Measurements from ENCODE around the gene PPP2CA. TPM values are rescaled to one million over a fixed set of nuclear protein-coding genes. Genes with fewer than 3 reads are reported as not detected.

PPP2CA gene
- total and polyA plus RNA-seq, 2 of the 4 experiments (the other 2 are of a cell fraction): 70.6 to 73.6 TPM

DNA sequence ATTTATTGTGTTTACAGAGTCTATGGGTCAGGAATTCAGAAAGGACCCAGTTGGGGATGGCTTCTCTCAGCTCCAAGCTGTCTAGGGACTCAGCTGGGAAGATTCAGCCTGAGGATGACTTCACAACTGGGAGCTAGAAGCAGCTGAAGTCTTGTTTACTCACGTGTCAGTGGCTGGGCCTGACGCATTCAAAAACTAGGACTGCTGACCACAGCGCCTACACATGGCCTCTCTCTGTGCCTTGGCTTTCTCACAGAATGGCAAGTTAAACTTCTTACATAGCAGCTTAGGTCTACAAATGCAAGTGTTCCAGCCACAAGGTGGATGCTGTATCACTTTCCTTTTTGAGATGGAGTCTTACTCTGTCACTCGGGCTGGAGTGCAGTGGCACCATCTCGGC, 16.3 kb upstream of the PPP2CA start (continued):
- TF ChIP-seq, protein P1, sequence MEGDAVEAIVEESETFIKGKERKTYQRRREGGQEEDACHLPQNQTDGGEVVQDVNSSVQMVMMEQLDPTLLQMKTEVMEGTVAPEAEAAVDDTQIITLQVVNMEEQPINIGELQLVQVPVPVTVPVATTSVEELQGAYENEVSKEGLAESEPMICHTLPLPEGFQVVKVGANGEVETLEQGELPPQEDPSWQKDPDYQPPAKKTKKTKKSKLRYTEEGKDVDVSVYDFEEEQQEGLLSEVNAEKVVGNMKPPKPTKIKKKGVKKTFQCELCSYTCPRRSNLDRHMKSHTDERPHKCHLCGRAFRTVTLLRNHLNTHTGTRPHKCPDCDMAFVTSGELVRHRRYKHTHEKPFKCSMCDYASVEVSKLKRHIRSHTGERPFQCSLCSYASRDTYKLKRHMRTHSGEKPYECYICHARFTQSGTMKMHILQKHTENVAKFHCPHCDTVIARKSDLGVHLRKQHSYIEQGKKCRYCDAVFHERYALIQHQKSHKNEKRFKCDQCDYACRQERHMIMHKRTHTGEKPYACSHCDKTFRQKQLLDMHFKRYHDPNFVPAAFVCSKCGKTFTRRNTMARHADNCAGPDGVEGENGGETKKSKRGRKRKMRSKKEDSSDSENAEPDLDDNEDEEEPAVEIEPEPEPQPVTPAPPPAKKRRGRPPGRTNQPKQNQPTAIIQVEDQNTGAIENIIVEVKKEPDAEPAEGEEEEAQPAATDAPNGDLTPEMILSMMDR (conservative IDR thresholded peaks at IDR 0.05; ENCODE audit: low read depth, low read length): 0 out of 2 replicates have a peak, but pooled peaks have one; percentile 20

DNA sequence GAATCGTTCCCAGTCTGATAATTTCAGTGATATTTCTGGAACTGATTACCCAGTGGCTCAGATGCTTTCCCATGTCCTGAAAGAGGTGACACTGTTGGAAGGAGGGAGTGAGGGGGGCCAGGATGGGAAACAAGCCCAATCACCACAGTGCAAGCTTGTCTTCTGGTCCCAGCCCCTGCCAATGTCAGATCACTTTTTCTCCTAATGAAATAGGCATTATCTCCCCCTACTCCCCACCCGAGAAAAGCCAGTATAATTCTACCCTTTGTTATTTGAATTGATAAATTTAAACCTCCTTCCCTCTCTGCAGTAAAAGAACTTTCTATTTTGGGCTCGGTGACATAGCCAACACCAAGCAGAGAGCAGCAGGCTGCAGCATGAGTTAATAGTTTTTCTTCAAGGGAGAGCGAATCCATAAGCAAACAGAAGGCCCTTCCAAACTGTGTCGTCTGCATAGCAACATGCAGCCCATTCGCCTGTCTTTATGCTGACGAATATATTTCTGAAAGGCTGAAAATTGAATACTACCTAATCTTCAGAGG, 14.6 kb upstream of the PPP2CA start:
- peak overlapping the region; percentile 89 for H3K4me2 ChIP-seq (ENCODE audit: low read depth, low read length)
- peak; percentile 75 for ATAC-seq (ENCODE audit: low read depth)

More for the DNA sequence above, 14.6 kb upstream of the PPP2CA start:
- Histone ChIP-seq H4K91ac (ENCODE audit: insufficient read depth, low read depth, low read length) (no peak overlapping the region; the same call in 1 of the 2 replicates), H4K5ac (ENCODE audit: low read depth, low read length) (peak overlapping the region; percentile 73; the same call in 1 of the 2 replicates), H3K18ac (ENCODE audit: low read depth, low read length) (peak overlapping the region; percentile 68), H2AK5ac (ENCODE audit: low read depth, low read length) (peak overlapping the region; percentile 40; the same call in 1 of the 2 replicates), H3K27me3 (ENCODE audit: control insufficient read depth, insufficient read depth, low read length) (no peaks in the 10 kb centered on the region), H3K23ac (ENCODE audit: low read depth, low read length) (peak overlapping the region; percentile 59; the same call in 1 of the 2 replicates), H2BK20ac (ENCODE audit: low read depth, low read length) (peak overlapping the region; percentile 37), H3K14ac (replicated peaks; ENCODE audit: low read depth, low read length) (peak overlapping the region; percentile 74), H4K8ac (ENCODE audit: low read depth in 2 of 2, low read length in 2 of 2) (peak overlapping the region in 1 of 2 experiments; percentile 45; a peak in 2 of 4 replicates), H4K20me1 (ENCODE audit: insufficient read depth, low read length) (peaks cover 4% of the 10 kb centered on the region; the same call in 1 of the 2 replicates), H3K9me3 (ENCODE audit: control insufficient read depth, insufficient read depth, low read length) (no peaks in the 10 kb centered on the region), H2AFZ (replicated peaks; ENCODE audit: low read length, poor library complexity) (peak overlapping the region; percentile 81), H2AK9ac (replicated peaks; ENCODE audit: low read depth, low read length, poor library complexity) (no peak overlapping the region), H3K4ac (ENCODE audit: low read depth, low read length) (peak overlapping the region; percentile 63), H3K4me1 (ENCODE audit: control insufficient read depth, insufficient read depth, low read length) (peaks cover 11% of the 10 kb centered on the region), H2BK5ac (ENCODE audit: low read depth, low read length, poor library complexity, severe bottlenecking) (peak overlapping the region; percentile 49), H3K27ac (ENCODE audit: insufficient read depth, low read length) (peak overlapping the region; percentile 58; the same call in 1 of the 2 replicates), H3K36me3 (ENCODE audit: control insufficient read depth, insufficient read depth, low read length) (no peaks in the 10 kb centered on the region), H3K9ac (ENCODE audit: low read depth, low read length) (peak overlapping the region; percentile 18; the same call in 1 of the 2 replicates), H2BK120ac (ENCODE audit: low read depth, low read length) (peak overlapping the region; percentile 75; the same call in 1 of the 2 replicates), H3K79me1 (ENCODE audit: low read depth in 1 of 2, low read length in 2 of 2) (peaks cover 0 to 9% of the 10 kb centered on the region in 2 experiments; a peak in 2 of 4 replicates), H3K4me3 (ENCODE audit: insufficient read depth, low read depth, low read length) (no peak overlapping the region), H3K56ac (ENCODE audit: extremely low read depth, insufficient read depth, low read length) (no peak overlapping the region), H3K9me1 (ENCODE audit: insufficient read depth, low read length) (peaks cover 5% of the 10 kb centered on the region; the same call in 1 of the 2 replicates), H2BK15ac (ENCODE audit: low read depth, low read length) (peak overlapping the region; percentile 73; the same call in 1 of the 3 replicates)
- intact Hi-C loops (cut with micrococcal nuclease): no loop called here
- dilution Hi-C loops (cut with HindIII; ENCODE audit: low sequenced_read_pairs, unreplicated experiment): no loop called here
- in situ Hi-C loops (cut with MboI; ENCODE audit: low sequenced_read_pairs): no loop called here
- 40% methylated on average over 1 of the region's 7 CpGs; no CpG with 5 or more reads in 1 of the 2 experiments for WGBS, 2 experiments (ENCODE audit: extremely low coverage in 2 of 2, insufficient read length in 1 of 2)
- ChIA-PET CTCF (no interaction called here), POLR2A (ENCODE audit: unreplicated experiment) (no interaction called here)
- no TSS peak for BruUV-seq (replicated peaks)
- TF ChIP-seq MAZ (IDR thresholded peaks at IDR 0.05; ENCODE audit: borderline replicate concordance, low read depth, low read length): no peak
- peak; percentile 78 for TF ChIP-seq MAFK (IDR thresholded peaks at IDR 0.05; ENCODE audit: low read depth, low read length)
- TF ChIP-seq RFX5 (IDR thresholded peaks at IDR 0.05; ENCODE audit: low read depth, low read length): peak; percentile 96
- DNase-seq: peak; percentile 90

All from IMR-90 (cell line).